COR-L47 (cell line): ENCODE measurements around the gene PTCD2.

Experiments used
- DNase-seq: peaks from one replicate; lab custom pipeline; 2025; lab: John Stamatoyannopoulos, UW

PTCD2 gene

GRCh38 chr5:72346398-72346797, 26.2 kb downstream of the PTCD2 start:
- no peak for DNase-seq

GRCh38 chr5:72347801-72348308, 27.7 kb downstream of the PTCD2 start:
- no peak for DNase-seq

GRCh38 chr5:72351376-72351775, 31.2 kb downstream of the PTCD2 start:
- DNase-seq = no peak

- no peak for DNase-seq
These were observed 32.4 kb downstream of the PTCD2 start for GRCh38 chr5:72352616-72353015.

GRCh38 chr5:72353046-72353445, 32.9 kb downstream of the PTCD2 start:
- no peak for DNase-seq

GRCh38 chr5:72355706-72356299, 35.6 kb downstream of the PTCD2 start:
- peak; percentile 9 for DNase-seq

GRCh38 chr5:72356361-72356760, 36.2 kb downstream of the PTCD2 start:
- DNase-seq = no peak

GRCh38 chr5:72358925-72359324, 38.8 kb downstream of the PTCD2 start:
- DNase-seq = no peak

GRCh38 chr5:72359886-72360285, 39.7 kb downstream of the PTCD2 start:
- no peak for DNase-seq

- no peak for DNase-seq
These were observed 43.1 kb downstream of the PTCD2 start for GRCh38 chr5:72363166-72363802.

GRCh38 chr5:72364171-72364570, 44.0 kb downstream of the PTCD2 start:
- DNase-seq = no peak

- DNase-seq = no peak
These were observed 44.8 kb downstream of the PTCD2 start for GRCh38 chr5:72364951-72365350.

- peak; percentile 56 for DNase-seq
These were observed 46.3 kb downstream of the PTCD2 start for GRCh38 chr5:72366324-72366976.

- no peak for DNase-seq
These were observed 48.1 kb downstream of the PTCD2 start for GRCh38 chr5:72368271-72368670.

GRCh38 chr5:72369301-72369700, 49.1 kb downstream of the PTCD2 start:
- DNase-seq = no peak

GRCh38 chr5:72369711-72370110, 49.5 kb downstream of the PTCD2 start:
- no peak for DNase-seq

- no peak for DNase-seq
These were observed 52.2 kb downstream of the PTCD2 start for GRCh38 chr5:72372331-72372730.

- DNase-seq = no peak
These were observed 52.8 kb downstream of the PTCD2 start for GRCh38 chr5:72372923-72373322.

- DNase-seq = no peak
These were observed 54.7 kb downstream of the PTCD2 start for GRCh38 chr5:72374844-72375243.

GRCh38 chr5:72376381-72376780, 56.2 kb downstream of the PTCD2 start:
- no peak for DNase-seq

GRCh38 chr5:72377910-72378638, 57.9 kb downstream of the PTCD2 start:
- no peak for DNase-seq

- DNase-seq = peak; percentile 46
These were observed 58.6 kb downstream of the PTCD2 start for GRCh38 chr5:72378639-72379289.
